Neural cell (in vitro differentiated cells): Measurements from ENCODE around the gene METTL26. TPM values are rescaled to one million over a fixed set of nuclear protein-coding genes. Genes with fewer than 3 reads are reported as not detected.

Source experiments
- H2AFZ ChIP-seq: fragments of 200-600, 300-800 bp; sonication (generic), shearing (Covaris generic); 2 replicates; pipeline ENCODE4 v1.6.0; 2014; ENCODE audit warnings: low read depth, mild to moderate bottlenecking, antibody characterized with exemption, low read length, moderate library complexity
- H3F3A ChIP-seq: fragments of 200-600 bp; shearing (Covaris generic); 2 replicates; pipeline ENCODE4 v1.6.1; 2016; ENCODE audit warnings: mild to moderate bottlenecking, moderate library complexity, mixed read lengths, antibody characterized with exemption, low read length; ENCODE audit not compliant: insufficient read depth, poor library complexity, severe bottlenecking
- H3K27ac ChIP-seq: fragments of 200-600, 300-800 bp; sonication (generic), shearing (Covaris generic); 2 replicates; pipeline ENCODE4 v1.5.1; 2014; ENCODE audit warnings: mild to moderate bottlenecking, low read length, moderate library complexity
- H3K27me3 ChIP-seq: fragments of 300-800, 200-600 bp; sonication (generic), shearing (Covaris generic); 2 replicates; pipeline ENCODE4 v1.6.0; 2014; ENCODE audit warnings: mild to moderate bottlenecking, low read depth, low read length, moderate library complexity; ENCODE audit not compliant: insufficient read depth
- H3K36me3 ChIP-seq: fragments of 300-800, 200-600 bp; sonication (generic), shearing (Covaris generic); 2 replicates; pipeline ENCODE4 v1.5.1; 2014; ENCODE audit warnings: mild to moderate bottlenecking, antibody characterized with exemption, low read length, moderate library complexity; ENCODE audit not compliant: insufficient read depth
- H3K4me2 ChIP-seq: fragments of 300-800, 200-600 bp; sonication (generic), shearing (Covaris generic); 2 replicates; pipeline ENCODE4 v1.6.0; 2014; ENCODE audit warnings: mild to moderate bottlenecking, low read length
- H3K4me3 ChIP-seq: fragments of 300-800, 200-600 bp; sonication (generic), shearing (Covaris generic); 2 replicates; pipeline ENCODE4 v1.5.1; 2014; ENCODE audit warnings: mild to moderate bottlenecking, low read length, moderate library complexity
- H3K79me2 ChIP-seq: fragments of 200-600 bp; shearing (Covaris generic); replicated peaks from 2 replicates; pipeline ENCODE4 v1.6.0; 2014; ENCODE audit warnings: mild to moderate bottlenecking, low read length, moderate library complexity; ENCODE audit not compliant: insufficient read depth
- H3K9ac ChIP-seq: fragments of 300-800, 200-600 bp; sonication (generic), shearing (Covaris generic); 2 replicates; pipeline ENCODE4 v1.6.1; 2016; ENCODE audit warnings: mild to moderate bottlenecking, low read length, mixed read lengths
- H3K9me2 ChIP-seq: fragments of 200-600 bp; shearing (Covaris generic); 2 replicates; pipeline ENCODE4 v1.6.1; 2016; ENCODE audit warnings: mild to moderate bottlenecking, low read length, mixed read lengths; ENCODE audit not compliant: insufficient read depth
- H3K9me3 ChIP-seq: fragments of 200-600, 300-800 bp; sonication (generic), shearing (Covaris generic); 2 replicates; pipeline ENCODE4 v1.6.1; 2016; ENCODE audit warnings: mild to moderate bottlenecking, mixed run types, low read length, moderate library complexity, mixed read lengths
- H4K20me1 ChIP-seq: fragments of 200-600 bp; shearing (Covaris generic); 2 replicates; pipeline ENCODE4 v1.6.1; 2016; ENCODE audit warnings: mild to moderate bottlenecking, mixed run types; ENCODE audit not compliant: insufficient read depth
- EP300 ChIP-seq: fragments of 450-650 bp; conservative IDR thresholded peaks from 2 replicates; pipeline ENCODE4 v1.6.1; 2014; ENCODE audit warnings: antibody characterized with exemption, mild to moderate bottlenecking, moderate library complexity; ENCODE audit not compliant: poor library complexity, severe bottlenecking
- EZH2 ChIP-seq: fragments of 200-600, 300-800 bp; shearing (Covaris generic), sonication (generic); IDR thresholded peaks from 2 replicates; pipeline ENCODE4 v1.6.1; 2014; ENCODE audit warnings: antibody characterized with exemption, low read length, borderline replicate concordance, mild to moderate bottlenecking; ENCODE audit not compliant: insufficient read depth, poor library complexity, severe bottlenecking
- MXI1 ChIP-seq: fragments of 450-650 bp; conservative IDR thresholded peaks from 2 replicates; pipeline ENCODE4 v1.6.1; 2014; ENCODE audit warnings: antibody characterized with exemption, mild to moderate bottlenecking; ENCODE audit not compliant: poor library complexity, severe bottlenecking
- POLR2AphosphoS5 ChIP-seq: IDR thresholded peaks from 2 replicates; pipeline ENCODE4 v1.6.1; 2012
- RAD21 ChIP-seq: fragments of 450-650 bp; conservative IDR thresholded peaks from 2 replicates; pipeline ENCODE4 v1.6.1; 2014; ENCODE audit warnings: antibody characterized with exemption, mild to moderate bottlenecking, moderate library complexity
- SMC3 ChIP-seq: fragments of 450-650 bp; conservative IDR thresholded peaks from 2 replicates; pipeline ENCODE4 v1.6.1; 2014; ENCODE audit warnings: antibody characterized with exemption, mild to moderate bottlenecking, moderate library complexity; ENCODE audit not compliant: poor library complexity
- TAF1 ChIP-seq: IDR thresholded peaks from 2 replicates; pipeline ENCODE4 v1.6.1; 2012; ENCODE audit warnings: low read depth
- polyA plus RNA-seq: library from polyadenylated mRNA; depleted of rRNA; stranded (reverse); fragments of >200 nt; gene quantifications from 2 replicates; pipeline ENCODE4 v1.2.3, GENCODE V29; 2014
- TF ChIP-seq, protein P1 (sequence below): IDR thresholded peaks from 2 replicates; pipeline ENCODE4 v1.6.1; 2012; ENCODE audit warnings: borderline replicate concordance
- TF ChIP-seq, protein P2 (sequence below): fragments of 450-650 bp; IDR thresholded peaks from 2 replicates; pipeline ENCODE4 v1.5.1; 2014; ENCODE audit warnings: antibody characterized with exemption, mild to moderate bottlenecking, moderate library complexity; ENCODE audit not compliant: poor library complexity, severe bottlenecking

Gene METTL26
- polyA plus RNA-seq, 1 donor from 2014 or later = 127 TPM

DNA sequence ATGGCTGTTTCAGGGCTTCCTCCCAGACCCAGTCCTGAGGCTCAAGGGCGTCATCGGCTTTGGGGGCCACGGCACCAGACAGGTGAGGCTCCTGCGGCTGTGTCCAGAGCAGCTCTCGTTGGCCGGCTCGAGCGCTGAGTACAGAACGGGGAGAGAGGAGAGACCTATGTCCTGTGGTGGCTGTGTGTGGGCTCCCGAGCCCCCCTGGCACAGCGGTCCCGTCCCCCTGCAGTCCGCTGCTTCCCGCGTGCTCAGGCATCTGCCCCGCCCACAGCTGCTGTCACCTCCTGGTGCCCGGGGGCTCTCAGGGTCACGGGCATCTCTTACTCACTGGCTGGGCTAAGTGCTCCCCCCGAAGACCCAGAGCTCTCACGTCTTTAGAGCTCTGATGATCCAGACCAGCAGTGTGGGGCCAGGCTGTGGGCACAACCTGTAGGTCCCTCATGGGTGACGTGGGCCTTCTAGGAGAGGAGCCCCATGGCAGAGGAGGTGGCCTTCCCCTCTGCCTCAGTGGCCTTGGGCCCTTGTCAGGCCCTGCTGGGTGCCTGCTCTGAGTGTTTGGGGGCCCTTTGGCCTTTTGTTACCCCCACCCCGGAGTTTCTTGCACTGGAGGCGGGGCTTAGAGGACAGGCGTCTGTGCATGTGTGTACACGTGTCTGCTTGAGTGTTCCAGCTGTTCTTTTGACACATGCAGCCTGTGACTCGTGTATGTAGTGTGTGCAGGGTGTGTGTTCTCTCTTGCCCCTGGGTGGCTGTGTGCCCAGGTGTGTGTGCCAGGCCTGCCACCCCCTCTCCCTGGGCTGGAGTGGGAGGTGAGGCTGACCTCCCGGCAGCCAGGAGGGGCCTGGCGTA is 16.6 kb upstream of the METTL26 start:
- Histone ChIP-seq H3K4me2 (no peak overlapping the region), H3K9ac (no peak overlapping the region), H3K27me3 (no peaks in the 10 kb centered on the region), H3F3A (no peaks in the 10 kb centered on the region), H3K9me2 (no peaks in the 10 kb centered on the region), H3K27ac (no peak overlapping the region), H4K20me1 (no peaks in the 10 kb centered on the region), H3K36me3 (no peaks in the 10 kb centered on the region), H3K79me2 (no peaks in the 10 kb centered on the region), H2AFZ (no peak overlapping the region), H3K4me3 (no peak overlapping the region), H3K9me3 (no peaks in the 10 kb centered on the region)
- TF ChIP-seq EZH2 = no peak

DNA sequence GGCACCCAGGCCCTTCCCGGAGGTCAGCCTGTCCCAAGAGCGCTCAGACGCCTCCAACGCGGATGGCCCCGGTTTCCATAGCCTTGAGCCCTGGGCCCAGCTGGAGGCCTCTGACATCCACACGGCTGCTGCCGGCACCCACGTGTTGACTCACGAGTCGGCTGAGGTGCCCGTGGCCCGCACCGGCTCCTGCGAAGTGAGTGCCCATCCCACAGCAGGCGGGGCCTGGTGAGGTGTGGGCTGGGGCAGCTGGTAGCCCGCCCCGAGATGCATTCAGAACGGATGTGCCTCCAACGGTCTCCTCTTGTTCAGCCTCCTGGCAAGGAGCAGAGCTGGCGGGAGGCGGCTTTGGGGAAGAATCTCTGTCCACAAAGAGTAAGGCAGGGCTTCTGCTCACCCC is 15.7 kb upstream of the METTL26 start:
- Histone ChIP-seq H3K9me3 (no peaks in the 10 kb centered on the region), H2AFZ (no peak overlapping the region), H4K20me1 (no peaks in the 10 kb centered on the region), H3K79me2 (no peaks in the 10 kb centered on the region), H3K27me3 (no peaks in the 10 kb centered on the region), H3K36me3 (no peaks in the 10 kb centered on the region), H3K27ac (no peak overlapping the region), H3F3A (no peaks in the 10 kb centered on the region), H3K9ac (no peak overlapping the region), H3K4me2 (no peak overlapping the region), H3K9me2 (no peaks in the 10 kb centered on the region), H3K4me3 (no peak overlapping the region)
- TF ChIP-seq TAF1 (no peak), EP300 (no peak)

DNA sequence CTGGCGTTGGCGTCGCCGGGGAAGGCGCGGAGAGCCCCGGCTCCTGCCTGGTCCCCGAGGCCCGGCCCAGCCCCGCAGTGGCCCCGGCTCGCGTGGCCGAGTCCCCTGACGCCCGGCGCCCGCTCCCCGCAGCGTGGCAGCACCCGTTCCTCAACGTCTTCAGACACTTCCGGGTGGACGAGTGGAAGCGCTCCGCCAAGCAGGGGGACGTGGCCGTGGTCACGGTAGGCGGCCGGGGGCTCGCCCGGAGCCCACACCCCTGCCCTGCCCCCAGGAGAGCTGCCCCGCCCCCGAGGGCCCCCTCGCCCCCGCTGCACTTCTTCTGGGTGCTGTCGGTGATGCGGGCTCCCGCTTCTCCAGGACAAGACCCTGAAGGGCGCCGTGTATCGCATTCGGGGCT is 13.5 kb upstream of the METTL26 start:
- no peak overlapping the region for H3K4me2 ChIP-seq
- H3K9me3 ChIP-seq = no peaks in the 10 kb centered on the region
- no peaks in the 10 kb centered on the region for H4K20me1 ChIP-seq
- no peak overlapping the region for H2AFZ ChIP-seq
- no peak for TF ChIP-seq EZH2
- TF ChIP-seq RAD21 = no peak
- TF ChIP-seq SMC3 = no peak
- no peak for TF ChIP-seq TAF1
- TF ChIP-seq MXI1 = no peak
- TF ChIP-seq, protein P1, sequence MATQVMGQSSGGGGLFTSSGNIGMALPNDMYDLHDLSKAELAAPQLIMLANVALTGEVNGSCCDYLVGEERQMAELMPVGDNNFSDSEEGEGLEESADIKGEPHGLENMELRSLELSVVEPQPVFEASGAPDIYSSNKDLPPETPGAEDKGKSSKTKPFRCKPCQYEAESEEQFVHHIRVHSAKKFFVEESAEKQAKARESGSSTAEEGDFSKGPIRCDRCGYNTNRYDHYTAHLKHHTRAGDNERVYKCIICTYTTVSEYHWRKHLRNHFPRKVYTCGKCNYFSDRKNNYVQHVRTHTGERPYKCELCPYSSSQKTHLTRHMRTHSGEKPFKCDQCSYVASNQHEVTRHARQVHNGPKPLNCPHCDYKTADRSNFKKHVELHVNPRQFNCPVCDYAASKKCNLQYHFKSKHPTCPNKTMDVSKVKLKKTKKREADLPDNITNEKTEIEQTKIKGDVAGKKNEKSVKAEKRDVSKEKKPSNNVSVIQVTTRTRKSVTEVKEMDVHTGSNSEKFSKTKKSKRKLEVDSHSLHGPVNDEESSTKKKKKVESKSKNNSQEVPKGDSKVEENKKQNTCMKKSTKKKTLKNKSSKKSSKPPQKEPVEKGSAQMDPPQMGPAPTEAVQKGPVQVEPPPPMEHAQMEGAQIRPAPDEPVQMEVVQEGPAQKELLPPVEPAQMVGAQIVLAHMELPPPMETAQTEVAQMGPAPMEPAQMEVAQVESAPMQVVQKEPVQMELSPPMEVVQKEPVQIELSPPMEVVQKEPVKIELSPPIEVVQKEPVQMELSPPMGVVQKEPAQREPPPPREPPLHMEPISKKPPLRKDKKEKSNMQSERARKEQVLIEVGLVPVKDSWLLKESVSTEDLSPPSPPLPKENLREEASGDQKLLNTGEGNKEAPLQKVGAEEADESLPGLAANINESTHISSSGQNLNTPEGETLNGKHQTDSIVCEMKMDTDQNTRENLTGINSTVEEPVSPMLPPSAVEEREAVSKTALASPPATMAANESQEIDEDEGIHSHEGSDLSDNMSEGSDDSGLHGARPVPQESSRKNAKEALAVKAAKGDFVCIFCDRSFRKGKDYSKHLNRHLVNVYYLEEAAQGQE = no peak
- TF ChIP-seq, protein P2, sequence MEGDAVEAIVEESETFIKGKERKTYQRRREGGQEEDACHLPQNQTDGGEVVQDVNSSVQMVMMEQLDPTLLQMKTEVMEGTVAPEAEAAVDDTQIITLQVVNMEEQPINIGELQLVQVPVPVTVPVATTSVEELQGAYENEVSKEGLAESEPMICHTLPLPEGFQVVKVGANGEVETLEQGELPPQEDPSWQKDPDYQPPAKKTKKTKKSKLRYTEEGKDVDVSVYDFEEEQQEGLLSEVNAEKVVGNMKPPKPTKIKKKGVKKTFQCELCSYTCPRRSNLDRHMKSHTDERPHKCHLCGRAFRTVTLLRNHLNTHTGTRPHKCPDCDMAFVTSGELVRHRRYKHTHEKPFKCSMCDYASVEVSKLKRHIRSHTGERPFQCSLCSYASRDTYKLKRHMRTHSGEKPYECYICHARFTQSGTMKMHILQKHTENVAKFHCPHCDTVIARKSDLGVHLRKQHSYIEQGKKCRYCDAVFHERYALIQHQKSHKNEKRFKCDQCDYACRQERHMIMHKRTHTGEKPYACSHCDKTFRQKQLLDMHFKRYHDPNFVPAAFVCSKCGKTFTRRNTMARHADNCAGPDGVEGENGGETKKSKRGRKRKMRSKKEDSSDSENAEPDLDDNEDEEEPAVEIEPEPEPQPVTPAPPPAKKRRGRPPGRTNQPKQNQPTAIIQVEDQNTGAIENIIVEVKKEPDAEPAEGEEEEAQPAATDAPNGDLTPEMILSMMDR = no peak
- no peak for TF ChIP-seq EP300
- no peak for TF ChIP-seq POLR2AphosphoS5
- no peaks in the 10 kb centered on the region for H3K79me2 ChIP-seq
- H3K27me3 ChIP-seq = no peaks in the 10 kb centered on the region
- peak overlapping the region; percentile 91 for H3K4me3 ChIP-seq
- H3K36me3 ChIP-seq = no peaks in the 10 kb centered on the region
- no peak overlapping the region for H3K27ac ChIP-seq
- no peaks in the 10 kb centered on the region for H3K9me2 ChIP-seq
- peak overlapping the region; percentile 89 for H3K9ac ChIP-seq
- H3F3A ChIP-seq = no peaks in the 10 kb centered on the region
